ENCODE results near the gene TGM2.
A peak's percentile ranks its signal among the peaks of the same experiment; 100 is the strongest.

The TGM2 gene

DNA sequence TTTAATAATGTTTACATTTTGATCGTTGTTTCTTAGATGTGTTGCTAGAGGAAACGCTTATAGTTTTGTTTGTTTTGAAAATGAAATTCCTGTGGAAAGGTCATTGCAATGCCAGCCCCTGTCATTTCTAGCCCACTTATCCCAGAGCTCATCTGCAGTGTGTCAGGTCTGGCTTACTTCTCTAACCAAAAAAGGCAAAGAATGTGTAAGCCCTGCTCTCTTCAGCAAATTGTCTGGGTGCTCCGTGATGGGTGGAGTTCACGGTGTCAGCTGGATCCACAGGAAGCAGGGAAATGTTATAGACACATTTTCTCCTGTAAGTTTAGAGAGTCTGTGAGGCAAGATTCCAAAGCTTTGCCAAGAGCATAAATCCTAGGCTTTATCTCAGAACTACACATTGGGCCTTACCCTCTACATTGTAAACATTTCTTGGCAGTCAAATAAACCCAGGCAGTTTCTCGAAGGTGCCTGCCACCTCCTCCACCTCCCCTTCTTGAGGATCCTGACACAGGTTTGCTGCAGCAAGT lies 80.6 kb downstream of the TGM2 start:
- Mint-ChIP-seq H3K36me3 (ENCODE audit: insufficient read depth) (peaks cover 52% of the 10 kb centered on the region), H3K27me3 (no peaks in the 10 kb centered on the region)

DNA sequence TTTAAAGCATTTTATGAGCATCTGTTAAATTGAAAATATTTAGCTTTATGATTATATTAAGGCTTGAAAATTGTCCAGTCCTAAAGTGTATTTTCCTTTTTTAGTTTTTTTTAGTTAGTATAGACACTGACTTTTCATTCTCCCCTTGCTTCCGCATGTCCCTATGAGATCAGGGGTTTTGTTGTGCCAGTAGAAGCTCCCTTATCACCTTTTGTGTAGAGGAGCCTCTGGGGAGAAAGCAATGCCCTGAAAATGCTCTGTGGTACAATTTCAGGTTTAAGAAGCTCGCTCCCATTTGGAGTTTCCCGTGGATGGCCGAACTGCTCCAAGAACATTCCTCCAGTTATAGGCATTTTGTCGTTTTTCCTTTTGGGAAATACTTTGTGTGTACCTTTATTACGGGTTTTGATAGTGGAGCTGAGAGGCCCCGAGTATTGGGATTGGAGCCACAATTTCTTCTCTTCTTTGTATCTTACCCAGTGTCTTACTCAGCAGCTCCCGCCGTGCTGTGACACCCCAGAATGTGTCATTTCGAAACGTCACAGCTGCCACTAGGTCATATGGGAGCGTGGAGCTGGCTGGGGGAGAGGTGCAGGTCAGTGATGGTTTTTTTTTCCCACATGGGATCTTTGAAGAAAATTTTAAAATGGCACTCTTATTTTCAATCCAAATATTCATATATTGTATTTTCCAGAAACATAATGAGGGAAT lies 81.6 kb downstream of the TGM2 start:
- DNase-seq (ENCODE audit: low spot score in 2 of 2) (no peak), ATAC-seq (replicated peaks; ENCODE audit: extremely low read depth, poor library complexity, severe bottlenecking) (no peak)
- Mint-ChIP-seq H3K9me3 (no peaks in the 10 kb centered on the region), H3K27me3 (no peaks in the 10 kb centered on the region), H3K4me3 (no peak overlapping the region), H3K36me3 (ENCODE audit: insufficient read depth) (peaks cover 57% of the 10 kb centered on the region), H3K27ac (ENCODE audit: low read depth) (peak overlapping the region; percentile 46), H3K4me1 (peaks cover 23% of the 10 kb centered on the region)

More for the DNA sequence above, 80.6 kb downstream of the TGM2 start:
- Mint-ChIP-seq H3K4me3 (no peak overlapping the region), H3K4me1 (peaks cover 23% of the 10 kb centered on the region), H3K27ac (ENCODE audit: low read depth) (no peak overlapping the region), H3K9me3 (no peaks in the 10 kb centered on the region)
- no peak for ATAC-seq (replicated peaks; ENCODE audit: extremely low read depth, poor library complexity, severe bottlenecking)
- DNase-seq (ENCODE audit: low spot score in 2 of 2) = no peak

DNA sequence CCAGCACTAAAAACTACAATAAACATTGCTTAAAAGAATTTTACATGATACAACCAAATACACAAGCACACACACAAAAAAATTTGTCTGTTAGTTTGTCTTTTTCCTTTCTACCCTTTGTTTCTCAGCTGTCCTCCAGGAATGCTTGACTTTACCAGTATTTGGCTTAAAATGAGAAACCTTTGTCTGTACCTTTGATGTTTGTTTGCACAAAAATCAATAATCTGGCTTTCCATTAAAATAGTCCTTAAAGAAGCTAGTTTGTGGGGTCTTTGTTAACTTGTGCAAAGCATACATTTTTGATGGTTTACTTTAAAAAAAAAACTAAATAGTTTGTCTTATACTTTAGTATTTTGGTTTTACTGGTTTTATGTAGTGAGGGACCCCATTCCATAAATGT lies 82.2 kb downstream of the TGM2 start:
- Mint-ChIP-seq H3K27ac (ENCODE audit: low read depth) (peak overlapping the region; percentile 46), H3K36me3 (ENCODE audit: insufficient read depth) (peaks cover 53% of the 10 kb centered on the region)

DNA sequence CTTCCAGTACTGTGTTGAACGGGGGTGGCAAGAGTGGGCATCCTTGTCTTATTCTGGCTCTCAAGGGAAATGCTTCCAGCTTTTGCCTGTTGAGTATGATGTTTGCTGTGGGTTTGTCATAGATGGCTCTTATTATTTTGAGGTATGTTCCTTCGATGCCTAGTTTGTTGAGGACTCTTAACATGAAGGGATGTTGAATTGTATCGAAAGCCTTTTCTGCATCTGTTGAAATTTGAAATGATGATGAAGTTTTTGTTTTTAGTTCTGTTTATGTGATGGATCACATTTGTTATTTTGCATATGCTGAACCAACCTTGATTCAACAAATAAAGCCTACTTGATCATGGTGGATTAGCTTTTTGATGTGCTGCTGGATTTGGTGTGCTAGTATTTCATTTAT lies 83.5 kb downstream of the TGM2 start:
- peaks cover 56% of the 10 kb centered on the region for H3K36me3 Mint-ChIP-seq (ENCODE audit: insufficient read depth)
- ATAC-seq (replicated peaks; ENCODE audit: extremely low read depth, poor library complexity, severe bottlenecking) (no peak), DNase-seq (ENCODE audit: low spot score in 2 of 2) (no peak)
- no peak overlapping the region for H3K27ac Mint-ChIP-seq (ENCODE audit: low read depth)
- no peak overlapping the region for H3K4me3 Mint-ChIP-seq
- H3K27me3 Mint-ChIP-seq = no peaks in the 10 kb centered on the region
- peaks cover 30% of the 10 kb centered on the region for H3K4me1 Mint-ChIP-seq
- H3K9me3 Mint-ChIP-seq = no peaks in the 10 kb centered on the region

More for the DNA sequence above, 82.2 kb downstream of the TGM2 start:
- Mint-ChIP-seq H3K4me3 (no peak overlapping the region), H3K9me3 (no peaks in the 10 kb centered on the region), H3K27me3 (no peaks in the 10 kb centered on the region), H3K4me1 (peaks cover 23% of the 10 kb centered on the region)
- DNase-seq (ENCODE audit: low spot score in 2 of 2) = no peak
- no peak for ATAC-seq (replicated peaks; ENCODE audit: extremely low read depth, poor library complexity, severe bottlenecking)

DNA sequence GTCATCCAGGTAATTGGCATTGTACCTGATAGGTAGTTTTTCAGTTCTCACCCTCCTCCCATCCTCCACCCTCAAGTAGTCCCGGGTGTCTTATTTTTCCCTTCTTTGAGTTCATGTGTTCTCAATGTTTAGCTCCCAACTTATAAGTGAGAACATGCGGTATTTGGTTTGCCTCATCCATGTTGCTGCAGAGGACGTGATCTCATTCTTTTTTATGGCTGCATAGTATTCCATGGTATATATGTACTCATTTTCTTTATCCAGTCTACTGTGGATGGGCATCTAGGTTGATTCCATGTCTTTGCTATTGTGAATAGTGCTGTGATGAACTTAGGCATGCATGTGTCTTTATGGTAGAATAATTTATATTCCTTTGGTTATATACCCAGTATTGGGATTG lies 85.7 kb downstream of the TGM2 start:
- Mint-ChIP-seq H3K4me3 (no peak overlapping the region), H3K27ac (ENCODE audit: low read depth) (no peak overlapping the region), H3K4me1 (peaks cover 30% of the 10 kb centered on the region), H3K36me3 (ENCODE audit: insufficient read depth) (peaks cover 46% of the 10 kb centered on the region), H3K9me3 (no peaks in the 10 kb centered on the region), H3K27me3 (no peaks in the 10 kb centered on the region)
- no peak for ATAC-seq (replicated peaks; ENCODE audit: extremely low read depth, poor library complexity, severe bottlenecking)
- no peak for DNase-seq (ENCODE audit: low spot score in 2 of 2)

DNA sequence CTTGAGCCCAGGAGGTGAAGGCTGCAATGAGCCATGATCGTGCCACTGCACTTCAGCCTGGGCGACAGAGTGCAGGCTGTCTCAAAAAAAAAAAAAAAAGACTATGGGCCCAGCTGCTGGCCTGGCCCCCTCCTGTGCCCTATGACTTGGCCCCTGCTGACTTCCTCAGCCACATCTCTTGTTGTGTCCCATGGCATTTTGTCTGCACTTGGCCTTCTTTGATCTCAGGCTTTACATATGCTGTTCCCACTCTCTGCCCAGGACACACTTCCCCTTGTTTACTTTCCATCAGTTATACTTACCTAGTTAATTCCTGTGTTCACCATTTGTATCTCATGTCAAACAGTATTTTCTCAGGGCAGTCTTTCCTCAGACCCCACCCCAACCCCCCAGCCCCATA lies 87.0 kb downstream of the TGM2 start:
- peaks cover 41% of the 10 kb centered on the region for H3K4me1 Mint-ChIP-seq
- no peak for DNase-seq (ENCODE audit: low spot score in 2 of 2)
- H3K36me3 Mint-ChIP-seq (ENCODE audit: insufficient read depth) = peaks cover 45% of the 10 kb centered on the region
- H3K9me3 Mint-ChIP-seq = no peaks in the 10 kb centered on the region
- no peak for ATAC-seq (replicated peaks; ENCODE audit: extremely low read depth, poor library complexity, severe bottlenecking)
- H3K27me3 Mint-ChIP-seq = no peaks in the 10 kb centered on the region
- H3K27ac Mint-ChIP-seq (ENCODE audit: low read depth) = no peak overlapping the region
- H3K4me3 Mint-ChIP-seq = no peak overlapping the region
